H1 (cell line): Measurements from ENCODE around the gene RASGRF1. TPM values are rescaled to one million over a fixed set of nuclear protein-coding genes. Genes with fewer than 3 reads are reported as not detected.

Experiments
- CHD1 ChIP-seq: IDR thresholded peaks from 2 replicates; pipeline ENCODE4 v1.6.1; 2012; ENCODE audit warnings: low read depth, low read length, improper control_type of control experiment
- EGR1 ChIP-seq: IDR thresholded peaks from 2 replicates; pipeline ENCODE4 v1.6.1; 2011; ENCODE audit warnings: low read depth, low read length, borderline replicate concordance
- polyA plus RNA-seq, 7 experiments: library from polyadenylated mRNA; depleted of rRNA in 3 of 7; stranded (reverse) in 5 of 7; unstranded in 2 of 7; fragments of >200 nt in 5 of 7; fragments of 200-250 nt in 2 of 7; gene quantifications; 1 replicate in 5 of 7; 2 replicates in 1 of 7; 4 replicates in 1 of 7; pipeline versions ENCODE4 v1.2.1 to v1.2.3, GENCODE V29; 2011 to 2013; ENCODE audit warnings: missing spikeins in 2 of 7, mixed read lengths in 2 of 7
- total RNA-seq: library from RNA; stranded (reverse); fragmentation: NEBNext Ultra II Directional; extraction: Animal tissue kit (Norgen Biotek cat#: 25700); gene quantifications from 2 replicates; pipeline ENCODE4 v1.2.1, GENCODE V29; 2021

Gene RASGRF1
- total and polyA plus RNA-seq, 2 of the 8 experiments (the other 6 are each of a cell fraction or from before 2014, with no cell fraction given) = 0.42 to 0.67 TPM

DNA sequence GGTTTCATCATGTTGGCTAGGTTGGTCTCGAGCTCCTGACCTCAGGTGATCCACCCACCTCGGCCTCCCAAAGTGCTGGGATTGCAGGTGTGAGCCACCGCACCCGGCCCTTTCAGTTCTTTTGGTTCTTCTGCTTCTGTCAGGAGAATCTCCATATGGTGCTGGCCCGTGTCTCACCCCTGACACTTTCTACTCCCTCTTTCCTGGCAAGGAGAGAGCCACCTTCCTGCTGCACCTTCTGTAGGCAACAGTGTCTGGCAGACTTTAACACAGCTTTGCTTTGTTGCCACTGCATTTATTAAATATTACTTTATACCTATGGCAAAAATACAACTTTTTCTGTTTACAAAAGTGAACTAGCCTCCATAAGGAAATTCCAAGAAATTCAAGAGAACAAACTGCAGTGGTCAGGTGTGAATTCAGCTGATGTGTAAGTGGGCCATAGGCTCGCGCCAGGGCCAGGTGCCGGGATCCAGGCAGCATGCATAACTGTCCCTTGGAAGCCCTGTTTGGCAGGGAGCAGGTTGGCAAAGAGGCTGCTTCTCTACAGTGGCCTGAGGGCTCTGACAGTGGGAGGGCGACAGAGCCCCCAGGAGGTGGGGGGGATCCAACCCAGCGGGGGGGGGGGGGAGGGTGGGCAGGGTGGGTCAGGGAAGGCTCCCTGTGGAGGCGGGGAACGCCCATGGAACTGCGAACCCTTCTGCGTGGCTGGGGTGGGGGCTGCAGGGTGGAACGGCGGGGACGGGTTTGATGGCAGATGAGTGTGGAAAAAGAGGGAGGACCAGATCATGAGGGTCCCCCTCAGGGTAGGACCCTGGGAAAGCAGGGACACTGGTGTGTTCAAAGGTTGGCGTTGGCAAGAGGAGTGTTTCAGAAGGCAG is 166.9 kb downstream of the RASGRF1 start (continued):
- TF ChIP-seq CHD1 = no peak
- TF ChIP-seq EGR1 = no peak
- TF ChIP-seq, all 59 proteins: peak for 0
